PC-3 (cell line): ENCODE results near the gene SAP30BP.

Source experiments
- EZH2 ChIP-seq: fragments of 300-600 bp; sonication (generic); IDR thresholded peaks from one replicate; pipeline ENCODE4 v1.6.1; 2017; ENCODE audit warnings: antibody characterized with exemption, mild to moderate bottlenecking, low read length; ENCODE audit not compliant: unreplicated experiment
- TF ChIP-seq, protein P1 (sequence below): fragments of 300-600 bp; sonication (generic); conservative IDR thresholded peaks from 2 replicates; pipeline ENCODE4 v1.5.1; 2017; ENCODE audit warnings: antibody characterized with exemption, low read depth, mild to moderate bottlenecking, low read length

DNA sequence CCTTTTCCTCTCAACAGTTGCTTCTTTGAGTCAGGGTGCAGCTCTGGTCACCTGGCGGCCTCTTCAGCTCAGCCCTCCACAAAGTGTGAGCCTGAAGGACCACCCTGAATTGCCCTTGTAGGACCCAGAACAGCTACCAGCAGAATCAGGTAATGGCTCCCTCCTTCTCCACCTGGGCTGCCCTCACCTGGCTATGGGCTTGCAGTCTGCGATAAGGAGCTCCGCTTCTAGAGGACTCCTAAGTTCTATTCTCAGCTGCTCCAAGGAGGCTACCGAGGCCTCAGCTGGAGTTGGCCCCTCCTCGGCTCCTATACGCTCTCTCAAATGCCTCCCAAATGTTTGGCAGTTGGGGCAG is 20.5 kb upstream of the SAP30BP start:
- TF ChIP-seq, protein P1, sequence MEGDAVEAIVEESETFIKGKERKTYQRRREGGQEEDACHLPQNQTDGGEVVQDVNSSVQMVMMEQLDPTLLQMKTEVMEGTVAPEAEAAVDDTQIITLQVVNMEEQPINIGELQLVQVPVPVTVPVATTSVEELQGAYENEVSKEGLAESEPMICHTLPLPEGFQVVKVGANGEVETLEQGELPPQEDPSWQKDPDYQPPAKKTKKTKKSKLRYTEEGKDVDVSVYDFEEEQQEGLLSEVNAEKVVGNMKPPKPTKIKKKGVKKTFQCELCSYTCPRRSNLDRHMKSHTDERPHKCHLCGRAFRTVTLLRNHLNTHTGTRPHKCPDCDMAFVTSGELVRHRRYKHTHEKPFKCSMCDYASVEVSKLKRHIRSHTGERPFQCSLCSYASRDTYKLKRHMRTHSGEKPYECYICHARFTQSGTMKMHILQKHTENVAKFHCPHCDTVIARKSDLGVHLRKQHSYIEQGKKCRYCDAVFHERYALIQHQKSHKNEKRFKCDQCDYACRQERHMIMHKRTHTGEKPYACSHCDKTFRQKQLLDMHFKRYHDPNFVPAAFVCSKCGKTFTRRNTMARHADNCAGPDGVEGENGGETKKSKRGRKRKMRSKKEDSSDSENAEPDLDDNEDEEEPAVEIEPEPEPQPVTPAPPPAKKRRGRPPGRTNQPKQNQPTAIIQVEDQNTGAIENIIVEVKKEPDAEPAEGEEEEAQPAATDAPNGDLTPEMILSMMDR, result no peak
- no peak for TF ChIP-seq EZH2
